H9 (cell line): ENCODE data around the gene CAPN14. TPM values are rescaled to one million over a fixed set of nuclear protein-coding genes. Genes with fewer than 3 reads are reported as not detected.

ENCODE experiments used
- DNase-seq: peaks from one replicate; pipeline ENCODE4 v3.0.0-alpha.2; 2017
- H2AFZ ChIP-seq: one replicate; pipeline ENCODE4 v1.6.1; 2013; ENCODE audit warnings: mild to moderate bottlenecking, low read length, control low read depth, moderate library complexity
- H2AK5ac ChIP-seq: 2 replicates; pipeline ENCODE4 v1.6.1; 2013; ENCODE audit warnings: low read length, control low read depth, mixed read lengths; ENCODE audit not compliant: insufficient read length
- H2BK120ac ChIP-seq: one replicate; pipeline ENCODE4 v1.6.1; 2013; ENCODE audit warnings: low read depth, mild to moderate bottlenecking, low read length, control low read depth, inconsistent platforms; ENCODE audit not compliant: poor library complexity, severe bottlenecking
- H2BK12ac ChIP-seq: 2 replicates; pipeline ENCODE4 v1.6.1; 2013; ENCODE audit warnings: low read length, control low read depth, mixed read lengths, low read depth; ENCODE audit not compliant: insufficient read length
- H2BK15ac ChIP-seq: 2 replicates; pipeline ENCODE4 v1.6.1; 2013; ENCODE audit warnings: low read depth, low read length, control low read depth
- H2BK20ac ChIP-seq: one replicate; pipeline ENCODE4 v1.6.1; 2013; ENCODE audit warnings: low read depth, mild to moderate bottlenecking, low read length, control low read depth, inconsistent platforms; ENCODE audit not compliant: poor library complexity, severe bottlenecking
- H2BK5ac ChIP-seq: 2 replicates; pipeline ENCODE4 v1.6.1; 2013; ENCODE audit warnings: low read length, control low read depth, mixed read lengths; ENCODE audit not compliant: insufficient read length
- H3K14ac ChIP-seq: 2 replicates; pipeline ENCODE4 v1.6.1; 2013; ENCODE audit warnings: low read length, control low read depth; ENCODE audit not compliant: insufficient read depth
- H3K18ac ChIP-seq: 2 replicates; pipeline ENCODE4 v1.6.1; 2013; ENCODE audit warnings: low read depth, mild to moderate bottlenecking, mixed read lengths, low read length, control low read depth; ENCODE audit not compliant: insufficient read length
- H3K23ac ChIP-seq: 2 replicates; pipeline ENCODE4 v1.6.1; 2013; ENCODE audit warnings: low read length, control low read depth, mixed read lengths, low read depth; ENCODE audit not compliant: insufficient read length
- H3K23me2 ChIP-seq: 2 replicates; pipeline ENCODE4 v1.6.1; 2013; ENCODE audit warnings: low read depth, mild to moderate bottlenecking, mixed read lengths, low read length, control low read depth; ENCODE audit not compliant: insufficient read length, poor library complexity, severe bottlenecking
- H3K27ac ChIP-seq: 2 replicates; pipeline ENCODE4 v1.5.1; 2013; ENCODE audit warnings: low read length, control low read depth, mixed read lengths, low read depth; ENCODE audit not compliant: insufficient read length
- H3K27me3 ChIP-seq: 2 replicates; pipeline ENCODE4 v1.6.1; 2013; ENCODE audit warnings: low read length, control low read depth, inconsistent platforms; ENCODE audit not compliant: insufficient read depth
- H3K4ac ChIP-seq: 2 replicates; pipeline ENCODE4 v1.6.1; 2013; ENCODE audit warnings: low read depth, mild to moderate bottlenecking, control low read depth, inconsistent platforms, low read length, moderate library complexity
- H3K4me1 ChIP-seq: 2 replicates; pipeline ENCODE4 v1.6.1; 2013; ENCODE audit warnings: low read length, control low read depth, inconsistent platforms; ENCODE audit not compliant: insufficient read depth
- H3K4me2 ChIP-seq: 2 replicates; pipeline ENCODE4 v1.6.1; 2013; ENCODE audit warnings: low read length, control low read depth, mixed read lengths; ENCODE audit not compliant: insufficient read length, insufficient read depth
- H3K56ac ChIP-seq: 2 replicates; pipeline ENCODE4 v1.6.1; 2013; ENCODE audit warnings: low read depth, mild to moderate bottlenecking, mixed read lengths, low read length, control low read depth; ENCODE audit not compliant: insufficient read length
- H3K79me1 ChIP-seq: 2 replicates; pipeline ENCODE4 v1.6.1; 2013; ENCODE audit warnings: low read depth, mild to moderate bottlenecking, moderate library complexity, low read length, control low read depth, inconsistent platforms; ENCODE audit not compliant: insufficient read depth, poor library complexity, severe bottlenecking
- H3K79me2 ChIP-seq: 2 replicates; pipeline ENCODE4 v1.6.1; 2013; ENCODE audit warnings: low read length, control low read depth, inconsistent platforms; ENCODE audit not compliant: insufficient read depth
- H3K9ac ChIP-seq: 2 replicates; pipeline ENCODE4 v1.6.1; 2013; ENCODE audit warnings: low read length, control low read depth, mixed read lengths; ENCODE audit not compliant: insufficient read length; ENCODE audit errors: extremely low read depth
- H3K9me3 ChIP-seq: one replicate; pipeline ENCODE4 v1.6.1; 2013; ENCODE audit warnings: low read depth, low read length, inconsistent platforms; ENCODE audit not compliant: control insufficient read depth
- H3T11ph ChIP-seq: one replicate; pipeline ENCODE4 v1.6.1; 2013; ENCODE audit warnings: mild to moderate bottlenecking, low read length, control low read depth, inconsistent platforms
- H4K20me1 ChIP-seq: one replicate; pipeline ENCODE4 v1.6.1; 2013; ENCODE audit not compliant: control insufficient read depth, insufficient read length, insufficient read depth
- H4K5ac ChIP-seq: 2 replicates; pipeline ENCODE4 v1.6.1; 2013; ENCODE audit warnings: low read depth, mild to moderate bottlenecking, mixed read lengths, low read length, control low read depth; ENCODE audit not compliant: insufficient read length
- H4K8ac ChIP-seq: replicated peaks from 2 replicates; pipeline ENCODE4 v1.6.1; 2013; ENCODE audit warnings: low read length, control low read depth, mixed read lengths, low read depth; ENCODE audit not compliant: insufficient read length
- H4K91ac ChIP-seq: 2 replicates; pipeline ENCODE4 v1.6.1; 2013; ENCODE audit warnings: low read depth, mild to moderate bottlenecking, moderate library complexity, mixed read lengths, low read length, control low read depth; ENCODE audit not compliant: insufficient read length
- H3K27ac Mint-ChIP-seq, 3 experiments: 2 replicates in 2 of 3; 3 replicates in 1 of 3; pipeline ENCODE4 v1.8.0; 2020 to 2021; ENCODE audit warnings: mixed read lengths in 3 of 3, mild to moderate bottlenecking in 1 of 3, moderate library complexity in 1 of 3
- H3K27me3 Mint-ChIP-seq: 2 replicates; pipeline ENCODE4 v1.8.0; 2021; ENCODE audit warnings: low read depth, mild to moderate bottlenecking, moderate library complexity, mixed read lengths
- H3K36me3 Mint-ChIP-seq, 3 experiments: 2 replicates in 2 of 3; 3 replicates in 1 of 3; pipeline ENCODE4 v1.8.0; 2020 to 2021; ENCODE audit warnings: low read depth in 3 of 3, mixed read lengths in 3 of 3; ENCODE audit not compliant: insufficient read depth in 1 of 3
- H3K4me1 Mint-ChIP-seq, 2 experiments: 2 replicates each; pipeline ENCODE4 v1.8.0; 2020; ENCODE audit warnings: mixed read lengths in 2 of 2
- H3K4me3 Mint-ChIP-seq, 2 experiments: 2 replicates in 1 of 2; 3 replicates in 1 of 2; pipeline ENCODE4 v1.8.0; 2020 to 2021; ENCODE audit warnings: mild to moderate bottlenecking in 2 of 2, mixed read lengths in 2 of 2, moderate library complexity in 1 of 2
- H3K9me3 Mint-ChIP-seq, 2 experiments: 2 replicates in 1 of 2; 3 replicates in 1 of 2; pipeline ENCODE4 v1.8.0; 2020; ENCODE audit warnings: mild to moderate bottlenecking in 2 of 2, mixed read lengths in 2 of 2, moderate library complexity in 1 of 2
- WGBS: extraction: QIAGEN DNeasy Blood & Tissue Kit; methylation state at CpG from one replicate; pipeline ENCODE4 v1.1.7; 2013; ENCODE audit warnings: missing lambda C conversion rate, low lambda C conversion rate, mixed read lengths; ENCODE audit not compliant: insufficient read length; ENCODE audit errors: extremely low coverage; 5-methylcytosine and 5-hydroxymethylcytosine counted together
- total RNA-seq: library from RNA; stranded (reverse); gene quantifications from 2 replicates; pipeline ENCODE4 v1.2.1, GENCODE V29; 2021
- TF ChIP-seq, protein P1 (sequence below): fragments of 200-600 bp; sonication (generic); conservative IDR thresholded peaks from 3 replicates; pipeline ENCODE4 v1.8.0; 2021; ENCODE audit warnings: antibody characterized with exemption, mild to moderate bottlenecking

CAPN14 gene
- total RNA-seq, 1 experiment from 2014 or later = 0.09 TPM

DNA sequence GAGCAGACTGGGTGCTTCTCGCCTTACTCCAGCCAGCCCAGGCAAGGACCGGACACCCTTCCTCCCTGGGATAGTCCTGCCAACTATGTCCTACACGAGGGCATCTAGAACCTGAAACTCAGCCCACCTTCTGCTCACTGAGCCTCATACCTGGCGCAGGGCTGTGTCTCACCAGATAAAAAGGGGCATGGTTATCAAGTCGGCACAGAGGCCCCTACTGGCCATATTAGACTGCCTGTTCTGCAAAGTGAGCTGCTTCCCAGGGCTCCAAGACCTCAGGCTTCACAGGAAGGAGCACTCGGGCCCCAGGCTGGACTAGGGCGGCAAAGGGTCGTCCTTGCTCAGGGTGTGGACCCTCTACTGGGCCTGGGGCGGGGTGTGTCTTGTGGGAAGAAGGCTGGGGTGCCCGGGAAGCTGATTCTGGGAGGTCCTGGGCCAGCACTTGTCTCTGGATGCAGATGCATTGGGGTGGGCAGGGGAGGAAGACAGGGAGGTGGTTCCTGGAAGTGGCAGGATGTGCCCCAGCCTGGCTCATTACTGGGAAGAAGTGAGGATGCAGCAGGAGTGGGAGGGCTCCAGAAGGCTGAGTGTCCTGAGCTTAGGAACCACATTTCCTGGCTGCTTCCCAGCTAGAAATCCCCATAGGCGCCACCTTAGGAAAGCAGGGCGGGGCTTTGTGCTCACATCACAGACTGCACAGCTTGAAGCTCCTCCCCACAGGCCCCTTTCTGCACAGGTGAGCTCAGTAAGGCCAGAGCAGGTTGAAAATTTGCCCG lies 36.2 kb upstream of the CAPN14 start:
- H3K9me3 ChIP-seq = no peaks in the 10 kb centered on the region
- no peaks in the 10 kb centered on the region for H3K9me3 Mint-ChIP-seq
- H4K5ac ChIP-seq = no peak overlapping the region
- H3K36me3 Mint-ChIP-seq = peaks cover 2 to 9% (median 3%) of the 10 kb centered on the region in 3 experiments; a peak in 3 of 7 replicates
- H2BK20ac ChIP-seq = no peak overlapping the region
- no peaks in the 10 kb centered on the region for H4K20me1 ChIP-seq
- no peak overlapping the region for H2BK15ac ChIP-seq
- peak; percentile 52 for DNase-seq
- no peak overlapping the region for H3T11ph ChIP-seq
- H3K23me2 ChIP-seq = no peaks in the 10 kb centered on the region
- no peak overlapping the region for H4K8ac ChIP-seq
- no peaks in the 10 kb centered on the region for H3K4me1 ChIP-seq
- H3K27me3 Mint-ChIP-seq = no peaks in the 10 kb centered on the region; the same call in 1 of the 2 replicates
- H3K4me3 Mint-ChIP-seq = no peak overlapping the region
- TF ChIP-seq, protein P1, sequence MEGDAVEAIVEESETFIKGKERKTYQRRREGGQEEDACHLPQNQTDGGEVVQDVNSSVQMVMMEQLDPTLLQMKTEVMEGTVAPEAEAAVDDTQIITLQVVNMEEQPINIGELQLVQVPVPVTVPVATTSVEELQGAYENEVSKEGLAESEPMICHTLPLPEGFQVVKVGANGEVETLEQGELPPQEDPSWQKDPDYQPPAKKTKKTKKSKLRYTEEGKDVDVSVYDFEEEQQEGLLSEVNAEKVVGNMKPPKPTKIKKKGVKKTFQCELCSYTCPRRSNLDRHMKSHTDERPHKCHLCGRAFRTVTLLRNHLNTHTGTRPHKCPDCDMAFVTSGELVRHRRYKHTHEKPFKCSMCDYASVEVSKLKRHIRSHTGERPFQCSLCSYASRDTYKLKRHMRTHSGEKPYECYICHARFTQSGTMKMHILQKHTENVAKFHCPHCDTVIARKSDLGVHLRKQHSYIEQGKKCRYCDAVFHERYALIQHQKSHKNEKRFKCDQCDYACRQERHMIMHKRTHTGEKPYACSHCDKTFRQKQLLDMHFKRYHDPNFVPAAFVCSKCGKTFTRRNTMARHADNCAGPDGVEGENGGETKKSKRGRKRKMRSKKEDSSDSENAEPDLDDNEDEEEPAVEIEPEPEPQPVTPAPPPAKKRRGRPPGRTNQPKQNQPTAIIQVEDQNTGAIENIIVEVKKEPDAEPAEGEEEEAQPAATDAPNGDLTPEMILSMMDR = no peak
- no peaks in the 10 kb centered on the region for H3K27me3 ChIP-seq
- H3K79me2 ChIP-seq = no peaks in the 10 kb centered on the region
- no peak overlapping the region for H2AK5ac ChIP-seq
- H3K27ac ChIP-seq = no peak overlapping the region
- H3K18ac ChIP-seq = no peak overlapping the region
- no CpG with 5 or more reads among the region's 13 CpGs for WGBS
- no peak overlapping the region for H3K4me2 ChIP-seq
- H3K9ac ChIP-seq = no peak overlapping the region
- no peak overlapping the region for H2BK12ac ChIP-seq
- H3K4ac ChIP-seq = no peak overlapping the region
- no peak overlapping the region for H4K91ac ChIP-seq
- peak overlapping the region in 2 of 3 experiments; percentile 79 to 92; a peak in 3 of 7 replicates for H3K27ac Mint-ChIP-seq
- peaks cover 30 to 43% of the 10 kb centered on the region in 2 experiments for H3K4me1 Mint-ChIP-seq
- H3K79me1 ChIP-seq = no peaks in the 10 kb centered on the region
- H2AFZ ChIP-seq = no peak overlapping the region
- no peak overlapping the region for H2BK5ac ChIP-seq
- no peak overlapping the region for H3K56ac ChIP-seq
- no peak overlapping the region; the same call in 1 of the 2 replicates for H3K14ac ChIP-seq
- H2BK120ac ChIP-seq = no peak overlapping the region
- no peak overlapping the region for H3K23ac ChIP-seq
